D721Med (cell line): ENCODE measurements around the gene RSPH6A.

ENCODE experiments used
- DNase-seq: peaks from one replicate; pipeline ENCODE4 v3.0.0; 2011; ENCODE audit warnings: low spot score; ENCODE audit not compliant: insufficient read length
- FAIRE-seq: peaks from 2 replicates; lab custom pipeline; 2011; peaks lifted over from hg19 to GRCh38; lab: Jason Lieb, UNC
- CTCF ChIP-seq: IDR thresholded peaks from 2 replicates; pipeline ENCODE4 v1.5.1; 2012; ENCODE audit warnings: mild to moderate bottlenecking, control low read depth; ENCODE audit not compliant: insufficient read depth; ENCODE audit errors: missing control alignments

The RSPH6A gene

GRCh38 chr19:45821103-45821521 lies 6.0 kb upstream of the RSPH6A start:
- FAIRE-seq (no peak), DNase-seq (no peak)
- TF ChIP-seq CTCF = no peak

- FAIRE-seq (no peak), DNase-seq (no peak)
- TF ChIP-seq CTCF = no peak
Measured at GRCh38 chr19:45820413-45821102, 5.5 kb upstream of the RSPH6A start.

GRCh38 chr19:45819769-45820168 lies 4.7 kb upstream of the RSPH6A start:
- DNase-seq = no peak
- no peak for FAIRE-seq
- no peak for TF ChIP-seq CTCF

GRCh38 chr19:45817725-45818301 lies 2.7 kb upstream of the RSPH6A start:
- no peak for TF ChIP-seq CTCF
- DNase-seq (no peak), FAIRE-seq (no peak)

- TF ChIP-seq CTCF = peak; percentile 87
- peak; percentile 99 for DNase-seq
- FAIRE-seq = no peak
Measured at GRCh38 chr19:45817010-45817724, 2.1 kb upstream of the RSPH6A start.

GRCh38 chr19:45816236-45817009 lies 1.3 kb upstream of the RSPH6A start:
- DNase-seq = no peak
- no peak for FAIRE-seq
- TF ChIP-seq CTCF = no peak
